H1 (cell line): ENCODE data around the gene LIN37. TPM values are rescaled to one million over a fixed set of nuclear protein-coding genes. Genes with fewer than 3 reads are reported as not detected.

Experiments used
- CTCF ChIA-PET: fragments of 300-600 bp; sonication (Branson Sonifier 250); formaldehyde crosslinking; loops from one replicate; lab custom pipeline; 2021; ENCODE audit not compliant: partially characterized antibody; lab: Charles Lee
- POLR2A ChIA-PET: fragments of 300-600 bp; sonication (Branson Sonifier 250); formaldehyde crosslinking; loops from one replicate; lab custom pipeline; 2021; ENCODE audit warnings: inconsistent platforms; ENCODE audit not compliant: partially characterized antibody; lab: Charles Lee
- DNase-seq, 2 experiments: peaks; one replicate each; pipeline versions ENCODE4 v3.0.0 to v3.0.0-alpha.2; 2010 to 2022; ENCODE audit warnings: low spot score in 2 of 2, low read depth in 1 of 2, mixed read lengths in 1 of 2
- FAIRE-seq: peaks from 2 replicates; lab custom pipeline; 2011; peaks lifted over from hg19 to GRCh38; lab: Jason Lieb, UNC
- H2AFZ ChIP-seq: 2 replicates; pipeline ENCODE4 v1.8.1; 2012; ENCODE audit warnings: low read length, inconsistent platforms
- H2AK5ac ChIP-seq: 2 replicates; pipeline ENCODE4 v1.6.1; 2013; ENCODE audit warnings: low read depth, low read length
- H2BK120ac ChIP-seq: replicated peaks from 2 replicates; pipeline ENCODE3; 2013; ENCODE audit warnings: low read depth, low read length, inconsistent platforms
- H2BK12ac ChIP-seq: 2 replicates; pipeline ENCODE4 v1.6.1; 2013; ENCODE audit warnings: low read depth, low read length
- H2BK15ac ChIP-seq: 2 replicates; pipeline ENCODE4 v1.6.1; 2013; ENCODE audit warnings: low read length
- H2BK20ac ChIP-seq: 2 replicates; pipeline ENCODE4 v1.6.1; 2013; ENCODE audit warnings: low read length
- H2BK5ac ChIP-seq: 2 replicates; pipeline ENCODE4 v1.6.1; 2013; ENCODE audit warnings: low read depth, low read length
- H3K14ac ChIP-seq: 2 replicates; pipeline ENCODE4 v1.6.1; 2013; ENCODE audit warnings: inconsistent platforms; ENCODE audit not compliant: insufficient read length
- H3K18ac ChIP-seq: 2 replicates; pipeline ENCODE4 v1.6.1; 2013; ENCODE audit warnings: low read length; ENCODE audit errors: extremely low read depth
- H3K23ac ChIP-seq: 2 replicates; pipeline ENCODE4 v1.6.1; 2013; ENCODE audit warnings: inconsistent platforms; ENCODE audit not compliant: insufficient read length
- H3K23me2 ChIP-seq: 2 replicates; pipeline ENCODE4 v1.6.1; 2013; ENCODE audit warnings: low read depth, low read length
- H3K27ac ChIP-seq: 2 replicates; pipeline ENCODE4 v1.6.1; 2011; ENCODE audit warnings: low read depth, low read length, inconsistent platforms
- H3K27me3 ChIP-seq, 4 experiments: replicated peaks in 1 of 4; 1 replicate in 1 of 4; 2 replicates in 3 of 4; pipeline versions ENCODE4 v1.6.1 to v1.8.1; 2011 to 2013; ENCODE audit warnings: low read length in 3 of 4, mild to moderate bottlenecking in 3 of 4, inconsistent platforms in 2 of 4, mixed read lengths in 2 of 4, moderate library complexity in 1 of 4; ENCODE audit not compliant: control insufficient read depth in 3 of 4, insufficient read depth in 3 of 4; ENCODE audit errors: extremely low read depth in 1 of 4
- H3K36me3 ChIP-seq, 4 experiments: 2 replicates each; pipeline versions ENCODE4 v1.6.1 to v1.8.1; 2011 to 2013; ENCODE audit warnings: mild to moderate bottlenecking in 4 of 4, low read length in 3 of 4, moderate library complexity in 2 of 4, control low read depth in 1 of 4, inconsistent platforms in 1 of 4; ENCODE audit not compliant: insufficient read depth in 4 of 4, control insufficient read depth in 2 of 4
- H3K4ac ChIP-seq: replicated peaks from 2 replicates; pipeline ENCODE3; 2013; ENCODE audit warnings: low read length, low read depth, mixed read lengths, inconsistent platforms; ENCODE audit not compliant: insufficient read length
- H3K4me1 ChIP-seq, 4 experiments: replicated peaks in 1 of 4; 1 replicate in 1 of 4; 2 replicates in 3 of 4; pipeline versions ENCODE4 v1.6.1 to v1.8.1; 2011 to 2013; ENCODE audit warnings: low read length in 3 of 4, inconsistent platforms in 2 of 4, mixed read lengths in 1 of 4; ENCODE audit not compliant: insufficient read depth in 4 of 4, control insufficient read depth in 3 of 4
- H3K4me2 ChIP-seq, 2 experiments: 2 replicates each; pipeline versions ENCODE4 v1.6.1 to v1.8.1; 2011 to 2013; ENCODE audit warnings: low read depth in 2 of 2, low read length in 2 of 2, control low read depth in 1 of 2, inconsistent platforms in 1 of 2, mild to moderate bottlenecking in 1 of 2; ENCODE audit not compliant: insufficient read depth in 1 of 2
- H3K4me3 ChIP-seq, 4 experiments: fragments of 200-600, 300-600 bp in 1 of 4; sonication (generic), shearing (Covaris generic), sonication (Bioruptor Twin) in 1 of 4; 2 replicates each; pipeline versions ENCODE4 v1.5.1 to v1.8.1; 2011 to 2016; ENCODE audit warnings: low read length in 4 of 4, low read depth in 3 of 4, control low read depth in 2 of 4, inconsistent platforms in 2 of 4, mild to moderate bottlenecking in 2 of 4, mixed read lengths in 1 of 4, moderate library complexity in 1 of 4; ENCODE audit not compliant: insufficient read depth in 2 of 4; ENCODE audit errors: extremely low read depth in 1 of 4
- H3K56ac ChIP-seq: replicated peaks from 2 replicates; pipeline ENCODE3; 2013; ENCODE audit warnings: low read depth, mild to moderate bottlenecking, mixed read lengths, low read length, inconsistent platforms; ENCODE audit not compliant: insufficient read length
- H3K79me1 ChIP-seq: 2 replicates; pipeline ENCODE4 v1.6.1; 2013; ENCODE audit warnings: low read depth, low read length, control low read depth
- H3K79me2 ChIP-seq, 2 experiments: 2 replicates each; pipeline versions ENCODE4 v1.6.1 to v1.8.1; 2012 to 2013; ENCODE audit warnings: low read length in 2 of 2, mild to moderate bottlenecking in 2 of 2, inconsistent platforms in 1 of 2; ENCODE audit not compliant: insufficient read depth in 2 of 2, control insufficient read depth in 1 of 2
- H3K9ac ChIP-seq, 4 experiments: replicated peaks in 1 of 4; 1 replicate in 1 of 4; 2 replicates in 3 of 4; pipeline versions ENCODE4 v1.6.1 to v1.8.1; 2011 to 2013; ENCODE audit warnings: low read depth in 3 of 4, low read length in 3 of 4, control low read depth in 2 of 4, mild to moderate bottlenecking in 2 of 4, moderate library complexity in 2 of 4, inconsistent platforms in 1 of 4; ENCODE audit errors: extremely low read depth in 1 of 4
- H3K9me3 ChIP-seq, 2 experiments: 2 replicates each; pipeline versions ENCODE4 v1.6.1 to v1.8.1; 2012 to 2013; ENCODE audit warnings: mild to moderate bottlenecking in 2 of 2, moderate library complexity in 2 of 2, control low read depth in 1 of 2, inconsistent platforms in 1 of 2, low read depth in 1 of 2, low read length in 1 of 2, mixed read lengths in 1 of 2; ENCODE audit not compliant: insufficient read depth in 2 of 2
- H4K20me1 ChIP-seq, 2 experiments: replicated peaks in 1 of 2; 2 replicates each; pipeline versions ENCODE3 to v1.8.1; 2011 to 2013; ENCODE audit warnings: inconsistent platforms in 2 of 2, low read length in 2 of 2, mild to moderate bottlenecking in 1 of 2; ENCODE audit not compliant: insufficient read depth in 2 of 2, control insufficient read depth in 1 of 2
- H4K5ac ChIP-seq: 2 replicates; pipeline ENCODE4 v1.6.1; 2013; ENCODE audit warnings: low read length, low read depth, mixed read lengths, inconsistent platforms; ENCODE audit not compliant: insufficient read length
- H4K8ac ChIP-seq: 2 replicates; pipeline ENCODE4 v1.8.0; 2013; ENCODE audit warnings: mild to moderate bottlenecking, moderate library complexity, low read length, inconsistent platforms; ENCODE audit not compliant: insufficient read depth; ENCODE audit errors: extremely low read depth
- H4K91ac ChIP-seq: replicated peaks from 2 replicates; pipeline ENCODE3; 2013; ENCODE audit warnings: low read length, mixed read lengths, inconsistent platforms; ENCODE audit not compliant: insufficient read length
- CBX5 ChIP-seq: fragments of 300-800, 300-1000 bp; sonication (generic); IDR thresholded peaks from 2 replicates; pipeline ENCODE4 v1.7.1; 2016; ENCODE audit warnings: antibody characterized with exemption, low read length, low read depth
- CBX8 ChIP-seq: fragments of 300-800, 300-1000 bp; sonication (generic); IDR thresholded peaks from 2 replicates; pipeline ENCODE4 v1.7.1; 2016; ENCODE audit warnings: low read depth, low read length, borderline replicate concordance
- CHD1 ChIP-seq: IDR thresholded peaks from 2 replicates; pipeline ENCODE4 v1.6.1; 2012; ENCODE audit warnings: low read depth, low read length, improper control_type of control experiment
- GABPA ChIP-seq: IDR thresholded peaks from 2 replicates; pipeline ENCODE4 v1.6.1; 2011; ENCODE audit warnings: mild to moderate bottlenecking, low read length, moderate library complexity, borderline replicate concordance; ENCODE audit not compliant: insufficient read depth
- KDM5A ChIP-seq: fragments of 200-600 bp; IDR thresholded peaks from 2 replicates; pipeline ENCODE4 v1.7.1; 2012; ENCODE audit warnings: mild to moderate bottlenecking, low read length, inconsistent platforms, mixed read lengths
- MAFK ChIP-seq: IDR thresholded peaks from 2 replicates; pipeline ENCODE4 v1.6.1; 2012; ENCODE audit warnings: low read depth, mild to moderate bottlenecking, improper control_type of control experiment, low read length
- MAX ChIP-seq: IDR thresholded peaks from 2 replicates; pipeline ENCODE4 v1.6.1; 2012; ENCODE audit warnings: inconsistent platforms
- POLR2AphosphoS5 ChIP-seq: IDR thresholded peaks from 2 replicates; pipeline ENCODE4 v1.6.1; 2011; ENCODE audit warnings: low read depth, low read length
- SP4 ChIP-seq: IDR thresholded peaks from 2 replicates; pipeline ENCODE4 v1.6.1; 2012; ENCODE audit warnings: low read length, inconsistent platforms
- TAF1 ChIP-seq: IDR thresholded peaks from 2 replicates; pipeline ENCODE4 v1.6.1; 2011; ENCODE audit warnings: mild to moderate bottlenecking, low read depth, low read length
- TBP ChIP-seq: IDR thresholded peaks from 2 replicates; pipeline ENCODE4 v1.6.1; 2011; ENCODE audit warnings: low read depth, low read length, improper control_type of control experiment
- ZNF274 ChIP-seq: IDR thresholded peaks from 2 replicates; pipeline ENCODE4 v1.7.0; 2012; ENCODE audit warnings: low read length, borderline replicate concordance; ENCODE audit errors: extremely low read depth
- WGBS, 2 experiments: shearing (Covaris generic) in 1 of 2; methylation state at CpG; one replicate each; pipeline versions ENCODE4 v1.1.6 to v1.1.7; 2013 to 2015; ENCODE audit warnings: low lambda C conversion rate in 2 of 2, mixed read lengths in 2 of 2, inconsistent platforms in 1 of 2, low coverage in 1 of 2, missing lambda C conversion rate in 1 of 2; ENCODE audit not compliant: insufficient replicate concordance in 2 of 2, insufficient coverage in 1 of 2, insufficient read length in 1 of 2; ENCODE audit errors: extremely low coverage in 1 of 2, missing lambda C conversion rate in 1 of 2; 5-methylcytosine and 5-hydroxymethylcytosine counted together
- polyA plus RNA-seq, 7 experiments: library from polyadenylated mRNA; depleted of rRNA in 3 of 7; stranded (reverse) in 5 of 7; unstranded in 2 of 7; fragments of >200 nt in 5 of 7; fragments of 200-250 nt in 2 of 7; gene quantifications; 1 replicate in 5 of 7; 2 replicates in 1 of 7; 4 replicates in 1 of 7; pipeline versions ENCODE4 v1.2.1 to v1.2.3, GENCODE V29; 2011 to 2013; ENCODE audit warnings: missing spikeins in 2 of 7, mixed read lengths in 2 of 7
- total RNA-seq: library from RNA; stranded (reverse); fragmentation: NEBNext Ultra II Directional; extraction: Animal tissue kit (Norgen Biotek cat#: 25700); gene quantifications from 2 replicates; pipeline ENCODE4 v1.2.1, GENCODE V29; 2021
- TF ChIP-seq, protein P1 (sequence below): IDR thresholded peaks from 2 replicates; pipeline ENCODE4 v1.6.1; 2011; ENCODE audit warnings: low read depth, mild to moderate bottlenecking, low read length; ENCODE audit not compliant: insufficient read depth

The LIN37 gene
- total and polyA plus RNA-seq, 2 of the 8 experiments (the other 6 are each of a cell fraction or from before 2014, with no cell fraction given): 3.8 to 9.8 TPM

GRCh38 chr19:35793381-35794165 is 45.2 kb downstream of the LIN37 start:
- Histone ChIP-seq H2AK5ac (no peak overlapping the region), H3K27me3 (peaks cover 6 to 23% (median 20%) of the 10 kb centered on the region in 4 experiments), H3K4me2 (no peak overlapping the region), H3K18ac (no peak overlapping the region), H3K56ac (no peak overlapping the region), H3K4me3 (no peak overlapping the region), H2BK15ac (no peak overlapping the region), H2BK120ac (no peak overlapping the region), H3K36me3 (no peaks in the 10 kb centered on the region), H3K23me2 (peaks cover 11% of the 10 kb centered on the region; the same call in 1 of the 2 replicates), H4K8ac (no peak overlapping the region), H3K9me3 (no peaks in the 10 kb centered on the region), H3K23ac (no peak overlapping the region), H3K4me1 (peaks cover 0 to 16% (median 5%) of the 10 kb centered on the region in 4 experiments; a peak in 5 of 7 replicates), H3K27ac (no peak overlapping the region), H3K14ac (no peak overlapping the region), H4K91ac (no peak overlapping the region), H3K4ac (no peak overlapping the region), H2BK5ac (no peak overlapping the region), H3K79me2 (no peaks in the 10 kb centered on the region), H3K79me1 (no peaks in the 10 kb centered on the region), H4K20me1 (peaks cover 2 to 3% of the 10 kb centered on the region in 2 experiments), H3K9ac (no peak overlapping the region), H2AFZ (no peak overlapping the region), H4K5ac (no peak overlapping the region), H2BK20ac (no peak overlapping the region), H2BK12ac (no peak overlapping the region)
- ChIA-PET POLR2A (no interaction called here), CTCF (no interaction called here)
- WGBS, 2 experiments: 90% methylated on average over 7 of the region's 7 CpGs; no CpG with 5 or more reads in 1 of the 2 experiments
- no peak for FAIRE-seq
- DNase-seq: no peak
- TF ChIP-seq GABPA: no peak
- TF ChIP-seq MAFK: no peak
- TF ChIP-seq POLR2AphosphoS5: no peak
- TF ChIP-seq TAF1: no peak
- TF ChIP-seq, protein P1, sequence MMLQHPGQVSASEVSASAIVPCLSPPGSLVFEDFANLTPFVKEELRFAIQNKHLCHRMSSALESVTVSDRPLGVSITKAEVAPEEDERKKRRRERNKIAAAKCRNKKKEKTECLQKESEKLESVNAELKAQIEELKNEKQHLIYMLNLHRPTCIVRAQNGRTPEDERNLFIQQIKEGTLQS: no peak
- no peak for TF ChIP-seq SP4
- no peak for TF ChIP-seq KDM5A
- no peak for TF ChIP-seq CHD1
- TF ChIP-seq MAX: no peak
- no peak for TF ChIP-seq ZNF274
- TF ChIP-seq CBX8: no peak
- no peak for TF ChIP-seq CBX5
- no peak for TF ChIP-seq TBP
